Neural progenitor cell (in vitro differentiated cells): ENCODE results near the gene UBL7.

ENCODE experiments used
- CTCF ChIP-seq: fragments of 200-600 bp; sonication (generic); IDR thresholded peaks from 2 replicates; pipeline ENCODE4 v1.5.1; 2017; ENCODE audit warnings: antibody characterized with exemption, mild to moderate bottlenecking
- EZH2 ChIP-seq: fragments of 200-600 bp; sonication (generic); IDR thresholded peaks from 2 replicates; pipeline ENCODE4 v1.6.1; 2017; ENCODE audit warnings: antibody characterized with exemption, mild to moderate bottlenecking, moderate library complexity

GRCh38 chr15:74445816-74446763 is 14.9 kb downstream of the UBL7 start:
- TF ChIP-seq EZH2 (no peak), CTCF (no peak)
